Measurements from ENCODE around the gene CDH16.
"Not testable (repeated sequence)": the region's sequence is repeated elsewhere in the genome, so short reads cannot be mapped to it uniquely, and the experiment has no call there.

The CDH16 gene

GRCh38 chr16:66871840-66872239, 46.8 kb downstream of the CDH16 start:
- DNase-seq (ENCODE audit: low spot score) = no peak

DNA sequence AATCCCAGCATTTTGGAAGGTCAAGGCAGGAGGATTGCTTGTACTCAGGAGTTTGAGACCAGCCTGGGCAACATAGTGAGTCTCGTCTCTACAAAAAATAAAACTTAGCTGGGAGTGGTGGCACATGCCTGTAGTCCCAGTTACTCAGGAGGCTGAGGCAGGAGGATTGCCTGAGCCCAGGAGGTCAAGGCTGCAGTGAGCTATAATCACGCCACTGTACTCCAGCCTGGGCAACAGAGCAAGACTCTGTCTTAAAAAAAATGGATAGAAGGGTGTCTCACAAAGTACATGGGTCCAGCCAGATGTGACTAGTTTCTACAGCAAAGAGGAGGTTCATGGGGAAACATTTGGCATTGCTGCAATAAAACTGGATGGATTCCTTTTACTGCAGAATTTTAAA, 47.3 kb downstream of the CDH16 start:
- DNase-seq (ENCODE audit: low spot score) = not testable (repeated sequence)

GRCh38 chr16:66869424-66869823, 49.3 kb downstream of the CDH16 start:
- no peak for DNase-seq (ENCODE audit: low spot score)

DNA sequence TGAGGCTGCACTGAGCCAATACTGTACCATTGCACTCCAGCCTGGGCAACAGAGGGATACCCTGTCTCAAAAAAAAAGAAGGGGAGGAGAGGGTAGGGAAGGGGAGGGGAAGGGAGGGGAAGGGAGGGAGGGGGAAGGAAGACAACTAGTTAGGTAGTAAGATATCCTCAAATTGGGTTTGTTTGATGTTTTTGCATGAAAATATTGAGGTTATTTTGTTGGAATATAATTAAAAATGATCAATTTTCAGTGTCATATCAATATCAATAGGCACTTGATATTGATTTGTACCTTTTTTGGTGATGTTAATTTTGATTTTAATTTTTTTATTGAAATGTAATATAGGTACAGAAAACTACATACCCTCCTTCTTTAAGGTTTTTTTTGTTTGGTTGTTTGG, 55.0 kb downstream of the CDH16 start:
- no peak for DNase-seq (ENCODE audit: low spot score)

DNA sequence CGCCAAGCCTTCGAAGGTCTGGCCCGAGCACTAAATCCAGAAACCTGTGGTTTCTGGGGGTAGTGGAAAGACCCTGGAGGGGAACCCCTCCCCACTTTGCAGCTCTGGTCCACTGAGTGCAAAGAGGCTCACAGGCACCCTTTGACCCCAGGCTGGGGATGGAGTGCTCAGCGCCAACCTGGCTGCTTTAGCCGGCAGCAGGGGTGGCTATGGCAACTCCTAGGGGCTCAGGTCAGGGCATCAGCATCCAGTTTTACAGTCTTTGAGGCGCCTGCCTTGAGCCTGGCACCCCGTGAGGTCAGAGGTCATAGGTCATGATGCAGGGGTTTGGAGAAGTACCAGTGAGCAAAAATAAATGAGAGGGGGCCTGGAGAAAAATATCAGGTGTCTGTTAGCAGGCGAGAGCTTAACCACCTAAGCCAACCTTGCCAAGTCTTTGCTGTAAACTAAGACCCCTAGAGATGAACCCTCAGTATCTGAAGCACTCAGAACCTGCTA, 56.6 kb downstream of the CDH16 start:
- no peak for DNase-seq (ENCODE audit: low spot score)

- no peak for DNase-seq (ENCODE audit: low spot score)
These were observed 59.2 kb downstream of the CDH16 start for GRCh38 chr16:66859397-66860068.

DNA sequence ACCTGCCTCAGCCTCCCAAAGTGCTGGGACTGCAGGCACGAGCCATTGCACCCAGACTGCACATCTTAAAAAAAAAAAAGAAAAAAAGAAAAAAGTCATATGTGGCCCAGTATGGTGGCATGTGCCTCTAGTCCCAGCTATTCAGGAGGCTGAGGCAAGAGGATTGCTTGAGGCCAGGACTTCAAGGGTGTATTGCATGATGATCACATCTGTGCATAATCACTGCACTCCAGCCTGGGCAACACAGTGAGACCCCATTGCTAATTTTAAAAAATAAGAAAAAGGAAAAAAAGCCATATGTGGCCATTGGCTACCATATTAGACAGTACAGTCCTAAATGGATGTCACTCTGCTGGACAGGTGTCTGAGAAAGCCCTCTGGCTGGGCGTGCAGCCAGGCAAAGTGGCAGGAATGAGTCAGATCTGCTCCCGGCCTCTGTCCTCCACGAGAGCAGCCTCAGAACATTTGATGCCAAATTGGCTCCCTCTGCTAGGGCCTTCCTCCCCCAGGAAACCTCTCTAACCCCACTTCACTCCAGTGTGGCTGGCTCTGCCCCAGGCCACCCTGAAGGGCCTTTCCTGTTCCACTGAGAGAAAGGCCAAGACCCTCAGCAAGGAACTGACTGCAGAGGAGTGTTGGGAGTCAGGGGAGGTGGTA, 59.8 kb downstream of the CDH16 start:
- DNase-seq (ENCODE audit: low spot score) = peak; percentile 31

Data from SW480 (cell line).